Bronchial epithelial cell (primary cell): Measurements from ENCODE around the gene THOC2. TPM values are rescaled to one million over a fixed set of nuclear protein-coding genes. Genes with fewer than 3 reads are reported as not detected.
"Not testable (repeated sequence)": the region's sequence is repeated elsewhere in the genome, so short reads cannot be mapped to it uniquely, and the experiment has no call there.

ENCODE experiments used
- DNase-seq: peaks from one replicate; pipeline ENCODE4 v3.0.0-alpha.2; 2010; ENCODE audit warnings: low read depth
- FAIRE-seq: peaks from 2 replicates; lab custom pipeline; 2011; peaks lifted over from hg19 to GRCh38; lab: Jason Lieb, UNC
- H3K27me3 ChIP-seq: 2 replicates; pipeline ENCODE4 v1.5.1; 2011; ENCODE audit warnings: low read length; ENCODE audit not compliant: control insufficient read depth, insufficient read depth
- H3K36me3 ChIP-seq: 2 replicates; pipeline ENCODE4 v1.5.1; 2011; ENCODE audit warnings: low read length; ENCODE audit not compliant: control insufficient read depth, insufficient read depth
- H3K4me3 ChIP-seq: 2 replicates; pipeline ENCODE4 v1.5.1; 2011; ENCODE audit warnings: mild to moderate bottlenecking, low read depth, low read length, control low read depth
- CTCF ChIP-seq: IDR thresholded peaks from 2 replicates; pipeline ENCODE4 v1.5.1; 2011; ENCODE audit warnings: mild to moderate bottlenecking, moderate library complexity, low read length, control low read depth, inconsistent platforms; ENCODE audit not compliant: insufficient read depth, severe bottlenecking
- total RNA-seq: library from RNA; depleted of rRNA; stranded (reverse); fragments of >200 nt; gene quantifications from 2 replicates; pipeline ENCODE4 v1.2.1, GENCODE V29; 2014

Gene THOC2
- total RNA-seq, 1 donor from 2014 or later = 63.7 TPM

- Histone ChIP-seq H3K4me3 (peak overlapping the region; percentile 27), H3K27me3 (no peaks in the 10 kb centered on the region), H3K36me3 (no peaks in the 10 kb centered on the region)
- TF ChIP-seq CTCF = no peak
- FAIRE-seq (no peak), DNase-seq (peak; percentile 65)
Observed at GRCh38 chrX:123764967-123765871, 32.4 kb upstream of the THOC2 start.

GRCh38 chrX:123759849-123760248 is 27.0 kb upstream of the THOC2 start:
- H3K4me3 ChIP-seq, H3K36me3 ChIP-seq, DNase-seq, H3K27me3 ChIP-seq, FAIRE-seq: not testable (repeated sequence)

GRCh38 chrX:123757794-123758193 is 24.9 kb upstream of the THOC2 start:
- FAIRE-seq, H3K36me3 ChIP-seq, H3K4me3 ChIP-seq, H3K27me3 ChIP-seq, DNase-seq: not testable (repeated sequence)

- no peaks in the 10 kb centered on the region for H3K27me3 ChIP-seq
- H3K36me3 ChIP-seq = no peaks in the 10 kb centered on the region
- no peak for DNase-seq
- no peak overlapping the region for H3K4me3 ChIP-seq
- FAIRE-seq = no peak
- TF ChIP-seq CTCF = no peak
Observed at GRCh38 chrX:123756320-123756719, 23.5 kb upstream of the THOC2 start.

- H3K27me3 ChIP-seq = no peaks in the 10 kb centered on the region
- H3K4me3 ChIP-seq = no peak overlapping the region
- no peak for FAIRE-seq
- no peaks in the 10 kb centered on the region for H3K36me3 ChIP-seq
- TF ChIP-seq CTCF = no peak
- DNase-seq = no peak
Observed at GRCh38 chrX:123755107-123755506, 22.3 kb upstream of the THOC2 start.

- FAIRE-seq = no peak
- H3K27me3 ChIP-seq = no peaks in the 10 kb centered on the region
- H3K4me3 ChIP-seq = no peak overlapping the region
- no peak for TF ChIP-seq CTCF
- no peaks in the 10 kb centered on the region for H3K36me3 ChIP-seq
- no peak for DNase-seq
Observed at GRCh38 chrX:123753656-123754350, 21.0 kb upstream of the THOC2 start.
